Astrocyte of the spinal cord (primary cell): Measurements from ENCODE around the gene MYCBPAP.

ENCODE experiments used
- DNase-seq: peaks from one replicate; pipeline ENCODE4 v3.0.0; 2011; ENCODE audit warnings: low read depth, low spot score
- H3K4me3 ChIP-seq: 2 replicates; pipeline ENCODE4 v1.5.1; 2011; ENCODE audit warnings: low read depth, mild to moderate bottlenecking, low read length, moderate library complexity
- in situ Hi-C: cut with HindIII; loops from 2 replicates; pipeline ENCODE4 v1.10.0; 2017; ENCODE audit warnings: low sequenced_read_pairs
- TF ChIP-seq, protein P1 (sequence below): IDR thresholded peaks from 2 replicates; pipeline ENCODE4 v1.5.1; 2012; ENCODE audit warnings: low read depth, mild to moderate bottlenecking, low read length, inconsistent platforms

Gene MYCBPAP

DNA sequence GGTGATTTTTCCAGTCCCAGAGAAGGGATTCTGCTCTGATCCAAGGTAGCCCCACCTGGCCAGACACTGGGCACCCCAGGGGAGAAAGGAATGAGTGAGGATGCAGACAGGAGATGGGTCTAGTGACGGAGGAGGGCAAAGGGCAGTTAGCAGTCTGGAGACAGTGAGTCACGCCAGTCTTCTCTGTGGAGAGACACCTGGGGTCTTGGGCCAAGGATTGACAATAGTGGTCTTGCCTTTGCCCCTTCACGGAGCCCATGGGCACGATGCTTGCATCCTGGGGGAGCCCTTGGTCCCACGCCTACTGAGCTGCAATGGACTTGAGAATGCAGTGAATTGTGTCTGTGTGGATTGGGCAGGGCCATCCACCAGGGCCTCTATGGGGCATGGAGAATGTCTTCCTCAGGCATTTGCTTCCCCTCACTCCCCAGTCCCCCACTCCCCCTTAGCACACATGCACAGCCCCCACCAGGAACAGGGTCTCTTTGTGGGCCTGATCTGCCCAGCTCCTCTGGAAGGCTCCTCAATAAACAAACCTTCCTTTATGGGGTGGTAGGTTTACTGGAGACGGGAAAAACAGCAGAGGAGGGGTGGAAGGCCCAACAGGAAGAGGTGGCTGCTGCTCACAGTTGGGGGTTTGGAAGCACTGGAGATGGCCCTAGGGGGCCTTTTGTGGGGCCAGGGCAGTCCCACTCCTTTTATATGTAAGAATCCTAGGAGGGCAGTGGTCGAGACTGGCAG lies 41.0 kb upstream of the MYCBPAP start:
- TF ChIP-seq, protein P1, sequence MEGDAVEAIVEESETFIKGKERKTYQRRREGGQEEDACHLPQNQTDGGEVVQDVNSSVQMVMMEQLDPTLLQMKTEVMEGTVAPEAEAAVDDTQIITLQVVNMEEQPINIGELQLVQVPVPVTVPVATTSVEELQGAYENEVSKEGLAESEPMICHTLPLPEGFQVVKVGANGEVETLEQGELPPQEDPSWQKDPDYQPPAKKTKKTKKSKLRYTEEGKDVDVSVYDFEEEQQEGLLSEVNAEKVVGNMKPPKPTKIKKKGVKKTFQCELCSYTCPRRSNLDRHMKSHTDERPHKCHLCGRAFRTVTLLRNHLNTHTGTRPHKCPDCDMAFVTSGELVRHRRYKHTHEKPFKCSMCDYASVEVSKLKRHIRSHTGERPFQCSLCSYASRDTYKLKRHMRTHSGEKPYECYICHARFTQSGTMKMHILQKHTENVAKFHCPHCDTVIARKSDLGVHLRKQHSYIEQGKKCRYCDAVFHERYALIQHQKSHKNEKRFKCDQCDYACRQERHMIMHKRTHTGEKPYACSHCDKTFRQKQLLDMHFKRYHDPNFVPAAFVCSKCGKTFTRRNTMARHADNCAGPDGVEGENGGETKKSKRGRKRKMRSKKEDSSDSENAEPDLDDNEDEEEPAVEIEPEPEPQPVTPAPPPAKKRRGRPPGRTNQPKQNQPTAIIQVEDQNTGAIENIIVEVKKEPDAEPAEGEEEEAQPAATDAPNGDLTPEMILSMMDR = no peak
- in situ Hi-C loops = no loop called here
- H3K4me3 ChIP-seq = no peak overlapping the region
- no peak for DNase-seq

DNA sequence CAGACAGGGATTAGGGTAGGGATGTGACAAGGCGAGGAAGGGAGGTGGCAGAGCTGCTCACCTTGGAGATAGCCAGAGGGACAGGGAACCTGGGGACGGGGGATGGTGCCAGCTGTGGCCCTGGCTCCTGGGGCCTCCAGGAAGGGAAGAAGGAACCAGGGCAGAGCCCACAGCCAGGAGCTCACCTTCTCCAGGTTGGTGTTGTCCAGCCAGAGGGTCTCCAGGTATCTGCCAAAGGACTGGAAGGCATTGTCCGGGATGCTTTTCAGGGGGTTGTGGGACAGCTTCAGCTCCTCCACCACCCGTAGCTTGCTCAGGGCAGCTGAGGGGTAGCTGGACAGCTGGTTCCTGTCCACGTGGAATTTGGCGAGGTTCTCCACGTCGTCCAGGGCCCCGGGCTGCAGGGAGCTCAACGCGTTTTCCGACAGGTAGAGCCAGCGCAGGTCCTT lies 40.4 kb upstream of the MYCBPAP start:
- TF ChIP-seq, protein P1 = no peak
- in situ Hi-C loops = no loop called here
- no peak for DNase-seq
- no peak overlapping the region for H3K4me3 ChIP-seq

DNA sequence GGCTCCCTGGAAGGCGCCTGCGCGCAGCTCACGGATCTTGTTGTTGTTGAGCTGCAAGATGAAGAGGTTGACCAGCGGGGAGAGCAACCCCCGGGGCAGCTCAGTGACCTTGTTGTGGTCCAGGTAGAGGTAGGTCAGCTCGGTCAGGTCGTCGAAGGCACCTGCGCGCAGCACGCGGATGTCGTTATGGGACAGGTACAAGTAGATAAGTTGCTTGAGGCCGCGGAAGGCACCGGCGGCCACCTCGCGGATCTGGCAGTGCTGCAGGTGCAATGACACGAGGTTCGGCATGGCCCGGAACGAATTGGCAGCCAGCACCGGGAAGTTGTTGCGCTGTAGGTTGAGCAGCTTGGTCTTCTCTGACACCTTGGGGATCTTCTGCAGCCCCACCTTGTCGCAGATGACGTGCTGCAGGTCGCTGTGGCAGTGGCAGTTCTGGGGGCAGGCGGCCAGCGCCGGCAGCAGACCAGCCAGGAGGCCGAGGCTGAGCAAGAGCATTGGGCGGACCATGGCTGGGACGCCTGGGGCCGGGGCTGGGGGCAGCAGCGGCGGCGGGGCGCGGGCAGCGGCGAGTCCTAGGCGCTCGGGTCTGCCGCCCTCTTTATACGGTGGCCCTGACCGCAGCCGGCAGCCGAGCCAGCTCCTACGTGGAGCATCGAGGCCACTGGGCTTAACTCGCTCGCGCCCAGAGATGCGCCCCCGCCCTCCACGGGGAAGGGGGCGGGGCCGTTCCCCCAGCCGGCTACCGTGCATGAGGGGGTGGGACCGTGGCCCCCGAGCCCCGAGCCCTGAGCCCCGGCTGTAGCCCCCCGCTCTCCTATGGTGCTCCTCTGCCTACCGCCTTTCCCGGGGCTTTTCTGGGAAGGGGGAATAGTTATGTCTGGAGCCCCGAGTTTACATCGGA lies 39.7 kb upstream of the MYCBPAP start, which contains the start of gene CHAD:
CHAD (minus strand) TSS at position 577 of the 904 bp plus-strand sequence; CDS start at position 510, 67 bp downstream.
- TF ChIP-seq, protein P1 = no peak
- peak within 1 kb of the TSS; percentile 12 for H3K4me3 ChIP-seq
- DNase-seq = peak; percentile 9
- in situ Hi-C loops = no loop called here

DNA sequence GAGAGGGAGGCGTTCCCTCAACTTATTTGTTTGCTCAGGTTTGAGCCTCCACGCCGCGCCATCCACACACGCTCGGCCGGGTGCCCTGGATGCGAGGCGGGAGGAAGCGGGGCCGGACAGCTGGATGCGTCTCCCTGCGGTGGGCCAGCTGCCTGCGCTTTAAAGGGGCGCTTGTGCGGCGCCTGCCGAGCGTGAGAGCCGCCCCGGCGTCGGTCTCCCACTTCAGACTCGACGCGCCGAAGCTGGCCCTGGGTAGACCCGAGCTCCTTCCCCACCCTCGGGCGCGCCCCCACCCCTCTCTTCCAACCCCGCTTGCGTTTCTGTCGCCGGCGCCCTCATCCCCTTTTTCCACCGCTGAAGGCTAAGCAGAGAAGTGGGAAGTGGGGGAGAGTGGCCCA lies 39.0 kb upstream of the MYCBPAP start:
- DNase-seq = no peak
- H3K4me3 ChIP-seq = peak overlapping the region; percentile 12
- TF ChIP-seq, protein P1 = no peak
- in situ Hi-C loops = no loop called here

DNA sequence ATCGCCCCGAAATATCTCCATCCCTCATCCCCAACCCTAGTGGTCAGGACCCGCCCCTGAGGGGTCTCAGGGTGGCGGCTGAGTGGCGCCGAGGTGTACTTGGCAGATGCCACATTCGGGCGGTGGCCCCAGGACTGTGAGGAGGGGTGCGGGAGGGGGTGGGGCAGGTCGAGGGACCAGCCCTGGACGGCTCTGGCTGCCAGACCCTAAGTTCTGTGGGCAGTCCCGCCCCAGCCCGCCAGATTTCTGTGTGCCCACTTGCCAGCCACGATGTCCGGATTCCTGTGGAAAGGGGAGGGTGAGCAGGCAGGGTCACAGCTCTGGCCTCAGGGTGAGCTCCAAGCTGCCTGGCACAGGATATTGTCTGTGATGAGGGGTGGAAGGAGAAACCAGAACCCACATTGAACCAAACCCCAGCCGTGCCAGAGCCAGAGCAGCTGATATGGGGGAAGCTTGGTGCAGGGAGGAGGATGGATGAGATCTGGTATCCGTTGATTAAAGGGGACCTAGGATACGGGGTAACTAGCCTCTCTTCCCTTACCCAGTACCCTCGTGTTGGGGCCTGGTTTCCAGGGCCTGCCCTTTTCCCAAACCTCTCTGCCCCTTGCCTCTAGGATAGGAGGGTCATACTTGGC lies 38.5 kb upstream of the MYCBPAP start:
- TF ChIP-seq, protein P1 = no peak

DNA sequence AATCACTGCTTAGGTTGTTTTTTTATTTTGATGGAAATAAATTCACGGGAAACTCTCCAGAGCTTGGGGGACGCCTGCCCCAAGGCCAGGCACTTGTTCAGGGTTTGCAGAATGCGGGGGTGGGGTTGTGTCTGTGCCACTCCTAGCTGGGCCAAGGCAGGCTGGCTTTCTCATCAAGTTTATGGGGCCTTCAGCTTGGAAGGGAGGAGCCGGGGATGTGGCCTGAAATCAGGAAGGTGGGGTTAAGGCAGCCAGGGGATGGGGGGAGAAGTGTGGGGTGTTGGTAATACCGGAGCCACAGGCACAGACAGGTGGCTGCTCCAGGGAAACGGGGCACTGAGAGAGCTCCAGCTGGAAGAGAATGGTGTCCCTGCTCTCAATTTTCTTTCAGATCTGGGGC lies 37.8 kb upstream of the MYCBPAP start:
- no peak overlapping the region for H3K4me3 ChIP-seq
- TF ChIP-seq, protein P1 = no peak
- in situ Hi-C loops = no loop called here
- no peak for DNase-seq

More for the DNA sequence above, 38.5 kb upstream of the MYCBPAP start:
- H3K4me3 ChIP-seq = no peak overlapping the region
- in situ Hi-C loops = no loop called here
- DNase-seq = no peak
